GM23338 (cell line): ENCODE results near the gene BCAS3. TPM values are rescaled to one million over a fixed set of nuclear protein-coding genes. Genes with fewer than 3 reads are reported as not detected.

Experiments
- ATAC-seq: fragments of 200-7000 bp; cut with Tn5 transposase; 3 replicates; pipeline ENCODE4 v1.9.1; 2020
- DNase-seq: peaks from one replicate; pipeline ENCODE4 v3.0.0-alpha.2; 2015; ENCODE audit warnings: low spot score
- H2AFZ ChIP-seq: fragments of 200-600 bp; sonication (generic); 2 replicates; pipeline ENCODE4 v1.8.0; 2016; ENCODE audit warnings: antibody characterized with exemption, mild to moderate bottlenecking, moderate library complexity
- H3F3A ChIP-seq: fragments of 200-600 bp; sonication (generic); replicated peaks from 2 replicates; pipeline ENCODE4 v1.8.0; 2017; ENCODE audit warnings: antibody characterized with exemption, mixed run types, low read depth
- H3K27ac ChIP-seq: fragments of 200-600 bp; sonication (generic); 2 replicates; pipeline ENCODE4 v1.6.1; 2016; ENCODE audit warnings: low read depth
- H3K27me3 ChIP-seq: fragments of 200-600 bp; sonication (generic); 2 replicates; pipeline ENCODE4 v1.8.0; 2016; ENCODE audit warnings: mild to moderate bottlenecking, mixed run types, moderate library complexity; ENCODE audit not compliant: insufficient read depth
- H3K36me3 ChIP-seq: fragments of 200-600 bp; sonication (generic); 2 replicates; pipeline ENCODE4 v1.8.0; 2016; ENCODE audit warnings: mild to moderate bottlenecking; ENCODE audit not compliant: insufficient read depth
- H3K4me1 ChIP-seq: fragments of 200-600 bp; sonication (generic); 2 replicates; pipeline ENCODE4 v1.8.0; 2016; ENCODE audit warnings: mild to moderate bottlenecking, moderate library complexity; ENCODE audit not compliant: insufficient read depth
- H3K4me2 ChIP-seq: fragments of 200-600 bp; sonication (generic); 2 replicates; pipeline ENCODE4 v1.7.1; 2017; ENCODE audit warnings: mixed run types
- H3K4me3 ChIP-seq: fragments of 200-600 bp; sonication (generic); 2 replicates; pipeline ENCODE4 v1.6.1; 2016; ENCODE audit warnings: mixed run types
- H3K79me2 ChIP-seq: fragments of 200-600 bp; sonication (generic); replicated peaks from 2 replicates; pipeline ENCODE4 v1.8.0; 2017; ENCODE audit warnings: mild to moderate bottlenecking; ENCODE audit not compliant: insufficient read depth
- H3K9me2 ChIP-seq: fragments of 200-600 bp; sonication (generic); 2 replicates; pipeline ENCODE4 v1.8.0; 2017; ENCODE audit not compliant: insufficient read depth
- H4K20me1 ChIP-seq: fragments of 200-600 bp; sonication (generic); replicated peaks from 2 replicates; pipeline ENCODE4 v1.8.0; 2017; ENCODE audit warnings: mild to moderate bottlenecking; ENCODE audit not compliant: insufficient read depth
- H3K27ac Mint-ChIP-seq: 2 replicates; pipeline ENCODE4 v1.8.0; 2020; ENCODE audit warnings: inconsistent platforms, mild to moderate bottlenecking, moderate library complexity, mixed read lengths
- H3K27me3 Mint-ChIP-seq: 3 replicates; pipeline ENCODE4 v1.8.0; 2022; ENCODE audit warnings: low read depth, mild to moderate bottlenecking, moderate library complexity, mixed read lengths, inconsistent platforms; ENCODE audit not compliant: insufficient read depth, poor library complexity
- H3K36me3 Mint-ChIP-seq: 3 replicates; pipeline ENCODE4 v1.8.0; 2021; ENCODE audit warnings: low read depth, mild to moderate bottlenecking, inconsistent platforms, moderate library complexity, mixed read lengths
- H3K4me1 Mint-ChIP-seq: 3 replicates; pipeline ENCODE4 v1.8.0; 2020; ENCODE audit warnings: mild to moderate bottlenecking, inconsistent platforms, mixed read lengths
- H3K4me3 Mint-ChIP-seq: 3 replicates; pipeline ENCODE4 v1.8.0; 2021; ENCODE audit warnings: moderate library complexity, mild to moderate bottlenecking, inconsistent platforms, mixed read lengths
- H3K9me3 Mint-ChIP-seq: 3 replicates; pipeline ENCODE4 v1.8.0; 2020; ENCODE audit warnings: moderate library complexity, mild to moderate bottlenecking, inconsistent platforms, mixed read lengths
- CREB1 ChIP-seq: fragments of 250-450 bp; sonication (Bioruptor Pico); IDR thresholded peaks from 2 replicates; pipeline ENCODE4 v1.5.0; 2020; ENCODE audit warnings: low read depth, mild to moderate bottlenecking, moderate library complexity
- CTCF ChIP-seq, 2 experiments: fragments of 200-600 bp in 1 of 2; sonication (generic) in 1 of 2; conservative IDR thresholded peaks; 2 replicates each; pipeline versions ENCODE4 v1.5.1 to v1.6.1; 2016 to 2017; ENCODE audit warnings: antibody characterized with exemption in 2 of 2, low read depth in 2 of 2, mild to moderate bottlenecking in 2 of 2, moderate library complexity in 1 of 2
- ETS1 ChIP-seq: IDR thresholded peaks from 2 replicates; pipeline ENCODE4 v1.6.1; 2016; ENCODE audit warnings: antibody characterized with exemption
- EZH2 ChIP-seq: fragments of 200-600 bp; sonication (generic); IDR thresholded peaks from one replicate; pipeline ENCODE4 v1.8.0; 2017; ENCODE audit warnings: antibody characterized with exemption, mild to moderate bottlenecking, low read depth; ENCODE audit not compliant: unreplicated experiment
- EZH2phosphoT487 ChIP-seq: fragments of 200-600 bp; sonication (generic); IDR thresholded peaks from one replicate; pipeline ENCODE4 v1.8.1; 2018; ENCODE audit warnings: antibody characterized with exemption; ENCODE audit not compliant: unreplicated experiment
- JUNB ChIP-seq: IDR thresholded peaks from one replicate; pipeline ENCODE4 v1.6.1; 2016; ENCODE audit warnings: antibody characterized with exemption; ENCODE audit not compliant: unreplicated experiment
- POLR2AphosphoS5 ChIP-seq: IDR thresholded peaks from 2 replicates; pipeline ENCODE4 v1.6.1; 2016; ENCODE audit warnings: antibody characterized with exemption, low read depth
- REST ChIP-seq: IDR thresholded peaks from one replicate; pipeline ENCODE4 v1.6.1; 2018; ENCODE audit warnings: antibody characterized with exemption; ENCODE audit not compliant: unreplicated experiment
- STAT1 ChIP-seq: IDR thresholded peaks from one replicate; pipeline ENCODE4 v1.6.1; 2016; ENCODE audit warnings: antibody characterized with exemption; ENCODE audit not compliant: unreplicated experiment
- ZNF114 ChIP-seq: fragments of 250-450 bp; sonication (Bioruptor Pico); IDR thresholded peaks from 2 replicates; pipeline ENCODE4 v1.5.0; 2020; ENCODE audit warnings: mild to moderate bottlenecking, moderate library complexity
- ZNF331 ChIP-seq: fragments of 250-450 bp; sonication (Bioruptor Pico); IDR thresholded peaks from 2 replicates; pipeline ENCODE4 v1.5.0; 2020; ENCODE audit warnings: low read depth, mild to moderate bottlenecking, moderate library complexity
- ZNF462 ChIP-seq: fragments of 250-450 bp; sonication (Bioruptor Pico); IDR thresholded peaks from 2 replicates; pipeline ENCODE4 v1.5.0; 2020; ENCODE audit warnings: mild to moderate bottlenecking, moderate library complexity
- polyA plus RNA-seq: library from polyadenylated mRNA; unstranded; fragments of >200 nt; fragmentation: Nextera tagmentation; extraction: Ambion mirVana; gene quantifications from 2 replicates; pipeline ENCODE4 v1.2.1, GENCODE V29; 2016
- total RNA-seq: library from RNA; depleted of rRNA; stranded (reverse); fragments of >200 nt; shearing (Covaris generic); gene quantifications from 2 replicates; pipeline ENCODE4 v1.2.3, GENCODE V29; 2014

Gene BCAS3
- total and polyA plus RNA-seq, 2 experiments from 2014 or later = 8.2 to 28.0 TPM

- Histone ChIP-seq H3F3A (no peaks in the 10 kb centered on the region), H4K20me1 (no peaks in the 10 kb centered on the region), H3K27ac (no peak overlapping the region), H3K27me3 (no peaks in the 10 kb centered on the region), H3K79me2 (no peaks in the 10 kb centered on the region), H3K4me1 (no peaks in the 10 kb centered on the region), H3K4me3 (no peak overlapping the region), H3K4me2 (no peak overlapping the region), H3K36me3 (no peaks in the 10 kb centered on the region), H3K9me2 (no peaks in the 10 kb centered on the region), H2AFZ (no peak overlapping the region)
- no peak for ATAC-seq
- no peak for DNase-seq
- Mint-ChIP-seq H3K36me3 (no peaks in the 10 kb centered on the region), H3K4me1 (peaks cover 16% of the 10 kb centered on the region), H3K27ac (no peak overlapping the region), H3K4me3 (no peak overlapping the region), H3K27me3 (peaks cover 4% of the 10 kb centered on the region), H3K9me3 (no peaks in the 10 kb centered on the region)
- TF ChIP-seq STAT1 (no peak), ZNF331 (CRISPR knock-in tag) (no peak), REST (no peak), CREB1 (CRISPR knock-in tag) (no peak), ZNF114 (CRISPR knock-in tag) (no peak), CTCF (conservative IDR thresholded peaks at IDR 0.05; ENCODE audit: low read depth in 2 of 2) (no peak), ETS1 (no peak), JUNB (no peak), EZH2 (no peak), EZH2phosphoT487 (no peak), POLR2AphosphoS5 (no peak), ZNF462 (CRISPR knock-in tag) (no peak)
Measured at GRCh38 chr17:61353615-61354014, 676.0 kb downstream of the BCAS3 start.
